Subcutaneous abdominal adipose tissue (tissue), 5 donors: ENCODE results near the gene BPIFB6.

ENCODE experiments used
- H3K27ac ChIP-seq: one replicate; pipeline ENCODE4 v1.7.0; 2013; ENCODE audit warnings: low read depth, mild to moderate bottlenecking, inconsistent platforms, low read length, moderate library complexity
- H3K27me3 ChIP-seq, 5 donors: one replicate each; pipeline ENCODE4 v1.7.0; 2013; ENCODE audit warnings: low read length in 5 of 5, inconsistent platforms in 1 of 5; ENCODE audit not compliant: control insufficient read depth in 5 of 5, insufficient read depth in 4 of 5
- H3K36me3 ChIP-seq, 5 donors: one replicate each; pipeline ENCODE4 v1.7.0; 2013; ENCODE audit warnings: low read length in 5 of 5; ENCODE audit not compliant: control insufficient read depth in 5 of 5, insufficient read depth in 5 of 5
- H3K4me1 ChIP-seq, 5 donors: one replicate each; pipeline ENCODE4 v1.7.0; 2013; ENCODE audit warnings: low read length in 5 of 5, mild to moderate bottlenecking in 3 of 5, moderate library complexity in 1 of 5; ENCODE audit not compliant: control insufficient read depth in 5 of 5, insufficient read depth in 5 of 5
- H3K4me3 ChIP-seq, 5 donors: one replicate each; pipeline ENCODE4 v1.7.0; 2013; ENCODE audit warnings: low read length in 5 of 5, low read depth in 1 of 5
- H3K9ac ChIP-seq, 5 donors: one replicate each; pipeline ENCODE4 v1.7.0; 2013; ENCODE audit warnings: low read length in 5 of 5, mild to moderate bottlenecking in 4 of 5, moderate library complexity in 3 of 5
- H3K9me3 ChIP-seq, 5 donors: one replicate each; pipeline ENCODE4 v1.7.0; 2013; ENCODE audit warnings: low read length in 5 of 5; ENCODE audit not compliant: control insufficient read depth in 5 of 5
- donor health status: healthy.
- donor health status: healthy.
- donor health status: healthy.
- donor health status: healthy.
- donor health status: healthy.

The BPIFB6 gene

DNA sequence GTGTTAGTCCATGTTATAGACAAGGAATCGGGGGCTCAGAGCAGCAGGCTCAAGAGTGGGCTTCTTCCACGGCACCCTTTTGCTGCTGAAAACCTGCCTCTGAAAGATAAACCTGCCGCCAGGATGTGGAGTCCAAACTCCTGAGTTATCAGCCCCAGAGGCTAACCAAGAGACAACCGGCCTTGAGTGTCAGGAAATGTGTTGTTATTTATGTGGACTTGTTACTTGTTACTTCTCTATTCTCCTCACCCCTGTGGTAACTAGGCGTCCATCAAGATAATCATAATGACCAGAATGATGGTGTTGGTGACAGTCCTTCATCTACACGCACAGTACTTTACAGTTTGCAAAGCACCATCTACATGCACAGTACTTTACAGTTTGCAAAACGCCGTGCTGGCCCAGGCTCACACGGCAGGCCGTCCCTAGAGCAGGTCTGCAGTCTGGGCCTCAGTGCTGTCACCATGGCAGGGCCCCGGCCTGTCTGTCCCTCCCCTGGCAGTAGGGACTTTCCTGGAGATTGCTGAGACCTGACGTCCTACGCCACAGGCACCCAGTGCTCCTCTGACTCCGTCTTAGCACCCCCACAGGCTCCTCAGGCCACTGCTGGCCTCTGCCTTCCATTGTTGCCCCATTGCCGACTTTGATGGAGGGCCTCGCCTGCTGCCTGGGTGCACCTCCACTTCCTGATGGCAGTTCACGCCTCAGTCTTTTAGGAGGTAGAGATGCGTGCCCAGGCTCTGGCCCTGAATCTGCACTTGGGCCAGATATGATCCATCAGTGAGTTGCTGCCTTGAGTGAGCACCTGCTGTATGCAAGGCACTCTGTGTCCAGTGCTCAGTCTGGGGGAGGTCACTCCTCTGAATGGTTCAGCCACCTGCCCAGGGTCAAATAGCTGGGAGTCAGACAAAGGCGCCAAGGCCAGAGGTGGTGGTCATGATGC is 38.9 kb downstream of the BPIFB6 start:
- Histone ChIP-seq H3K27me3 (peaks cover 0 to 7% (median 0%) of the 10 kb centered on the region in 5 donors), H3K4me3 (no peak overlapping the region), H3K4me1 (no peaks in the 10 kb centered on the region), H3K27ac (no peak overlapping the region), H3K9ac (no peak overlapping the region), H3K36me3 (no peaks in the 10 kb centered on the region), H3K9me3 (no peaks in the 10 kb centered on the region)

DNA sequence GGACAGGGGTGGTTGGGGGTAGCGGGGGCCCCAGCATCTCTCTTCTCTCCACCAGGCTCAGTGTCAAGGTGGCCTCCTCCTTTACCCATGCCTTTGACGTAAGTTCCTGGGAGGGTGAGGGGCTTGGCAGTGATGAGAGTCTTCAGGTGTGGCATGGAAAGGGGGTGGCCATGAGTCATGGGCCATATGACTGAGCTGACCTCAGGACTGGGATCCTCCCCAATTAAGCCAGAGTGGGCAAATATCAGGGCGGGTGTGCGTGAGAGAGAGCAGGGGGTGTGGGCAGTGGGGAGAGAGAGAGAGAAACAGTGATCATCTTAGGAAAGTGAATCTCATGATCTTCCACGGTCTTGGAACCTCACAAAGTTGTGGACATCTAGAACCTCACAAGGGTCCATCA is 39.8 kb downstream of the BPIFB6 start:
- H3K36me3 ChIP-seq = no peaks in the 10 kb centered on the region
- H3K9ac ChIP-seq = no peak overlapping the region
- H3K4me1 ChIP-seq = no peaks in the 10 kb centered on the region
- no peak overlapping the region for H3K27ac ChIP-seq
- no peaks in the 10 kb centered on the region for H3K9me3 ChIP-seq
- H3K27me3 ChIP-seq = peaks cover 0 to 10% (median 0%) of the 10 kb centered on the region in 5 donors
- no peak overlapping the region for H3K4me3 ChIP-seq

DNA sequence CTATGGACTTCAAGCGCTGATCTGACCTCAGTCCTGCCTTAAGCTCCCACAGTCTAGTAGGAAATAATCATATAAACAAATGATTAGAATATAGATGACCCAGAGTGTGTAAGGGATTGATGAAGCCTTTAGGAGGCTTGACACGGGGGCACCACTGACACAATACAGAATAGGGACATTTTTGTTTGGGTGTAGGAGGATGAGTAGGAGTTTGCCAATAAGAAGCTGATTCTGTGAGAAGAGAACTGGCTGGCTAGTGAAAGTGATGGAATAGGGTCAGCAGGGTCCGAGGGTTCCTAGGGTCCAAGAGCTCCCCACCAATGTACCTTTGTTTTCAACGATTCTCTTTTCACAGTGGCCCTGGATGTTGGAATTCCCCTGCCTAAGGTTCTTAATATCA is 40.9 kb downstream of the BPIFB6 start:
- H3K27me3 ChIP-seq = peaks cover 0 to 10% (median 0%) of the 10 kb centered on the region in 5 donors
- H3K36me3 ChIP-seq = no peaks in the 10 kb centered on the region
- no peak overlapping the region for H3K4me3 ChIP-seq
- H3K9me3 ChIP-seq = no peaks in the 10 kb centered on the region
- no peaks in the 10 kb centered on the region for H3K4me1 ChIP-seq
- peak overlapping the region in 1 of 5 donors; percentile 8 for H3K9ac ChIP-seq
- no peak overlapping the region for H3K27ac ChIP-seq

DNA sequence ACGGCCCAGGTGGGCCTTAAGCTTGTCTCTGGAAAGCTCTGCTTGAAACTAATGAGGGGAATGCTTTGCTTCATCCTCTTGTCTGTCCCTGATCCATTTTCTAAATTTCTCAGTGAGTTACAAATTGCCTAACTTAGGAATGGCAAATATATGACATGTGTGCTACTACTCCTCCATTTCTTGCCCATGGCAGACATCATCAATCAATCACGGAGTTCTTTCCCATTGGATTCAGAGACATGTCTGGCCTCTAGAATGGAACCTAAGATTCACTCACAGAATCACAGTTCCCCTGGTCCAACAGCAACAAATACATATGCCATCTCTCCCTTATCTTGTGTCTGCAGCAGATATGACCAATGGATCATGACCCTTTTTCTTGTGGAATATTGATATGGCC is 41.4 kb downstream of the BPIFB6 start:
- H3K27me3 ChIP-seq = peaks cover 0 to 10% (median 0%) of the 10 kb centered on the region in 5 donors
- no peak overlapping the region for H3K9ac ChIP-seq
- H3K4me1 ChIP-seq = no peaks in the 10 kb centered on the region
- H3K36me3 ChIP-seq = no peaks in the 10 kb centered on the region
- no peaks in the 10 kb centered on the region for H3K9me3 ChIP-seq
- no peak overlapping the region for H3K4me3 ChIP-seq
- no peak overlapping the region for H3K27ac ChIP-seq

DNA sequence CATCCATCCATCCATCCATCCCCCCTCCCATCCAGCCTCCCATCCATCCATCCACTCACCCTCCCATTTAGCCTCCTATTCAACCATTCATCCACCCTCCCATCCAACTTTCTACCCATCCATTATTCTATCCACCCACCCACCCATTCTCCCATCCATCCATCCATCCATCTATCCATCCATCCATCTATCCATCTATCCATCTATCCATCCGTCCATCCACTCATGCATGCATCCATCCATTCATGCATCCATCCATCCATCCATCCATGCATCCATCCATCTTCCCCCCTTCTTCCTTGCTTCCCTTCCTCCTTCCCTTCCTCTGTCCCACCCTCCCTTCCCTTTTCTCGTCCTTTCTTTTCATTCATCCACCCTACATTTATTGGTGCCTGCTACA is 43.2 kb downstream of the BPIFB6 start:
- H3K27me3 ChIP-seq = peaks cover 0 to 10% (median 0%) of the 10 kb centered on the region in 5 donors
- H3K4me1 ChIP-seq = no peaks in the 10 kb centered on the region
- H3K9me3 ChIP-seq = no peaks in the 10 kb centered on the region
- H3K36me3 ChIP-seq = no peaks in the 10 kb centered on the region
- no peak overlapping the region for H3K9ac ChIP-seq
- no peak overlapping the region for H3K27ac ChIP-seq
- H3K4me3 ChIP-seq = no peak overlapping the region

DNA sequence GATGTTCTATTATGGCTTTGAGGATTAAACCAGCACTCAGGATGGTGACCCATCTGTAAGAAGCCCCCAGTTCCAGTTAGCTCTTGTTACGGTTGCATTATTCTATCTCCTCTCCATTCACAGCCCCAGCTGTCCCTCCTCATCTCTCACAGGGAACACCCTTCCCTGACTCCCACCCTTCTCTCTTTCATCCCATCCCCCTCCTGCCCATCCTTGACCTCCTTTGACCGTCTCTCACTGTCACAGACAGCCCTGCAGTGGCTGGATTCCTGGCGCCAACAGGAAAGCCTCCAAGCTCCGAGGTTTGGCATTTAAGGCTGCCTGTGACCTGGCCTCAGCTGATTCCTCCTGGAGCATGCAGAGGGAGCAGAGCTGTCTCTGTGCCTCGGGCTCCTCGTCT is 43.8 kb downstream of the BPIFB6 start:
- Histone ChIP-seq H3K4me1 (no peaks in the 10 kb centered on the region), H3K27me3 (peaks cover 0 to 10% (median 0%) of the 10 kb centered on the region in 5 donors), H3K4me3 (no peak overlapping the region), H3K9me3 (no peaks in the 10 kb centered on the region), H3K9ac (no peak overlapping the region), H3K27ac (no peak overlapping the region), H3K36me3 (no peaks in the 10 kb centered on the region)

DNA sequence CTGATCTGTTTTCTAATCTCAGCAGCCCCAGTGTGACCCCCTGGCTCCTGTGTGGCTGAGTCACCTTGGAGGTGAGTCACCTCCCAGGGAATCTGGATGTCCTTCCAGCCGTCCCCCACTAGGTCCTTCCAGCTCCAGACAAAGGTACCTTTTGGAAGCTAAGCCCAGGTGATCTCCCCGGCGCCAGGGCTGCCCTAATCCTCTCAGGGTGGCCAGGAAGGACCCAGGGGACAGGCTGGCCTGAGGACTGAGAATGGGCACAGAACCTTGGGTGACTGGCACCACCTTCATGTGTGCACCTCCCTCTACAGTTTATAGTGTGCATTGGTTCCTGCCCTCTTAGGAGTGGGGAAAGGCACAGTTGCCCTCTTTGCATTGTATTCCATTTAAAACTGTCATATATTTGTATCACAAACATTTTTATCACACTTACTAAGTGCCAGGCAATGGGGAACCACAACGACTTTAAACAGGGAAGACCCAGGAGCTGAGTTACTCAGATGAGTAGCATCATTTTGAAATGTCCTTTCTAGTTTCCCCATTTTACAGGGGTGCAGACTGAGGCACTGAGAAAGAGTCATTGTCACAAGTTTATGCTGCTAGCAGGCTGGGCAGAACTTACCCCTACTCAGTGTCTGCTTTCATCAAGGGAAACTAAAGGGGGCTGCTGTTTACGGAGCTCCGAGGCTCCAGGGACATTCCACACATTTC is 45.4 kb downstream of the BPIFB6 start:
- no peak overlapping the region for H3K9ac ChIP-seq
- H3K9me3 ChIP-seq = no peaks in the 10 kb centered on the region
- H3K27ac ChIP-seq = no peak overlapping the region
- no peaks in the 10 kb centered on the region for H3K36me3 ChIP-seq
- peaks cover 0 to 7% (median 0%) of the 10 kb centered on the region in 5 donors for H3K27me3 ChIP-seq
- H3K4me1 ChIP-seq = peaks cover 0 to 7% (median 4%) of the 10 kb centered on the region in 5 donors
- H3K4me3 ChIP-seq = no peak overlapping the region

DNA sequence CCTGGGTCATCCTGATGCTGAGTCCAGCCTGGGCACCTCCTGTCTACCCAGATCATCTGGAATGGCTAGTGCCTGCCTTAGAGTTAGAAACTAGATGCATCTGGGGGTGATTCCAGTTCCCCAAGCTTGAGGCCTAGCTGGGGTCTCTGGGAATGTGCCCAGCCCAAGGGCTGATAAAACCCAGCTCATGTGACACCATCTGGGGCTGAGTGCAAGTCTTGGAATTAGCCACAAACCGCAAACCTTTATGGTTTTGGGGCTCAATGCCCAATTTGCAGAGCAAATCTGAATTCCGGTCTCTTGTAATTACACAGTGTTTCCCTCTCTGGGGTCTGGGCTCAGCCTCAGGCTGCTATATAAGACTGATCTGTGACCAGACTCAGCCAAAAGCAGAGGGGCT is 47.8 kb downstream of the BPIFB6 start, which contains the start of gene BPIFB4:
Gene BPIFB4, plus strand, starts transcription at position 385 of the 400 bp plus-strand sequence. CDS start 1,884 bp downstream, outside the sequence.
- H3K4me3 ChIP-seq = no peak within 1 kb of the TSS
- peaks cover 0 to 7% (median 0%) of the 10 kb centered on the region in 5 donors for H3K27me3 ChIP-seq
- no peak within 1 kb of the TSS for H3K9ac ChIP-seq
- peaks cover 0 to 13% (median 9%) of the 10 kb centered on the region in 5 donors for H3K4me1 ChIP-seq
- H3K27ac ChIP-seq = no peak within 1 kb of the TSS
- no peaks in the 10 kb centered on the region for H3K9me3 ChIP-seq
- H3K36me3 ChIP-seq = no peaks in the 10 kb centered on the region

DNA sequence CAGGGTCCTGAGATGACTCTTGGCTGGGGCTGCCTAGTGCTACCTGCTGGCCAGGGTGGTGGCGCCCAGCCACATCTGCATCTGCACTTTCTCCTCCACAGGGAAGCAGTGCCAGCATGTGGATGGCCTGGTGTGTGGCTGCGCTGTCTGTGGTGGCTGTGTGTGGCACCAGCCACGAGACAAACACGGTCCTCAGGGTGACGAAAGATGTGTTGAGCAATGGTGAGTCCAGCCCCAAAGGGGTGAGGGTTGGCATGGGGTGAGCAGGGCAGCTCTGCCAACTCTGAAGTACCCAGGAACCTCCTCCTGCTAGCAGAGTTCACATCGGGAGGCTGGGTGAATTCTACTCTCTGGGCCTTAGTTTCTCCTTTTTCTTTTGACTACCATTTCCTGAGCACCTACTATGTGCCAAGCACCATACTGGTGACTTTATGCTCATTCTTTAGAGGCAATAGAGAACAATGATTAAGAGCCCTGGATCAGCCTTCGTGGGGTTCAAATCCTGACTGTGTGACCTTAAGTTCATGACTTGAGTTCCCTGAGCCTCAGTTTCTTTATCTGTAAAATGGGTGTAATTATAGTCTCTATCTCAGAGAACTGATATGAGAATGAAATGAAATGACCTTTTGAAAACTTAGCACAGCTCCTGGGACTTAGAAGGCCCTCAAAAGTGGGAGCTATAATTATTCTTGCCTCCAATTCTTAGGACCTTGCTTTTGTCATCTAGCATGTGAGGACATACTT is 50.1 kb downstream of the BPIFB6 start:
- peaks cover 0 to 13% (median 9%) of the 10 kb centered on the region in 5 donors for H3K4me1 ChIP-seq
- peaks cover 0 to 9% (median 2%) of the 10 kb centered on the region in 5 donors for H3K27me3 ChIP-seq
- H3K9ac ChIP-seq = no peak overlapping the region
- H3K4me3 ChIP-seq = no peak overlapping the region
- no peaks in the 10 kb centered on the region for H3K9me3 ChIP-seq
- no peaks in the 10 kb centered on the region for H3K36me3 ChIP-seq
- H3K27ac ChIP-seq = no peak overlapping the region
